ENCODE results near the gene TNS2. TPM values are rescaled to one million over a fixed set of nuclear protein-coding genes. Genes with fewer than 3 reads are reported as not detected.

TNS2 gene
- total and polyA plus RNA-seq, 2 donors (not counting 1 experiment from before 2014, with no cell fraction given): 0.60 to 1.3 TPM

DNA sequence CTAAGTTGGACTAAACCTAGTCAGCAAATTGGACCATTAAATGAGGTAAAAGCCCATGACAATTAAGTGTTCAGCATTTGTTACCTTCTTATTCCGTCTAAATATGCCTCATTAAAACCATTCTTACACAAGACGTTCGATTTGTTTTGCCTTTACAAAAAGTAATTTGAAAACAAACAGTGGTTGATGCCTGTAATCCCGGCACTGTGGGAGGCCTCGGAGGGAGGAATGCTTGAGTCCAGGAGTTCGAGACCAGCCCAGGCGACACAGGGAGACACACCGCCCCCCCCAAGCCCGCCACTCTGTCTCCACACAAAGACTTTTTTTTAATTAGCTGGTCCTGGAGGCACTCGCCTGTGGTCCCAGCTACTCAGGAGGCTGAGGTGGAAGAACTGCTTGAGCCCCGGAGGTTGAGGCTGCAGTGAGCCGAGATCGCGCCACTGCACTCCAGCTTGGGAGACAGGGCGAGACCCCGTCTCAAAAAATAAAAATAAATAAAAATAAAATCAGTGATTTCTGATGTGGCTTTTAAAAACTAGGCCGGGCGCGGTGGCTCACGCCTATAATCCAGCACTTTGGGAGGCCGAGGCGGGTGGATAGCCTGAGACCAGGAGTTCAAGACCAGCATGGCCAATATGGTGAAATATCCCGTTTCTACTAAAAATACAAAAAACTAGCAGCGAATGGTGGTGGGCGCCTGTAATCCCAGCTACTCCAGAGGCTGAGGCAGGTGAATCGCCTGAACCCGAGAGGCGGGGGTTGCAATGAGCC lies 44.5 kb upstream of the TNS2 start:
- DNase-seq: peak; percentile 27
- H4K20me1 ChIP-seq (ENCODE audit: control insufficient read depth, insufficient read depth, low read length, poor library complexity, severe bottlenecking): peaks cover 40% of the 10 kb centered on the region
- peak overlapping the region; percentile 64 to 100 (median 82) for H3K4me3 ChIP-seq (ENCODE audit: control extremely low read depth in 1 of 5, extremely low read depth in 1 of 5, insufficient read depth in 1 of 5, low read depth in 2 of 5, low read length in 4 of 5)
- H3K79me2 ChIP-seq (ENCODE audit: control insufficient read depth, insufficient read depth, low read length): peaks cover 45% of the 10 kb centered on the region
- H3K4me3 Mint-ChIP-seq: peak overlapping the region; percentile 98
- H3K36me3 ChIP-seq (replicated peaks in 1 of 2; ENCODE audit: control extremely low read depth in 1 of 2, control insufficient read depth in 1 of 2, extremely low read depth in 1 of 2, insufficient read depth in 2 of 2, low read length in 1 of 2): peaks cover 0 to 8% of the 10 kb centered on the region in 2 experiments
- no peaks in the 10 kb centered on the region for H3K9me3 Mint-ChIP-seq (ENCODE audit: insufficient read depth)
- intact Hi-C loops (cut with micrococcal nuclease): loop anchor here (5.0 to 10.0 kb wide), 4 partner anchors 672 to 1788 kb away; partner anchors contain the start of genes ACVR1B, ATP5MC2, CISTR and POU6F1
- H3K9me3 ChIP-seq (ENCODE audit: control extremely low read depth in 1 of 3, control insufficient read depth in 2 of 3, insufficient read depth in 1 of 3, low read length in 2 of 3): no peaks in the 10 kb centered on the region
- peak overlapping the region; percentile 77 for H3K4me2 ChIP-seq (replicated peaks; ENCODE audit: low read depth, low read length, poor library complexity, severe bottlenecking)
- 31% methylated on average over 18 of the region's 28 CpGs for WGBS (ENCODE audit: insufficient coverage)
- TF ChIP-seq, protein P1, sequence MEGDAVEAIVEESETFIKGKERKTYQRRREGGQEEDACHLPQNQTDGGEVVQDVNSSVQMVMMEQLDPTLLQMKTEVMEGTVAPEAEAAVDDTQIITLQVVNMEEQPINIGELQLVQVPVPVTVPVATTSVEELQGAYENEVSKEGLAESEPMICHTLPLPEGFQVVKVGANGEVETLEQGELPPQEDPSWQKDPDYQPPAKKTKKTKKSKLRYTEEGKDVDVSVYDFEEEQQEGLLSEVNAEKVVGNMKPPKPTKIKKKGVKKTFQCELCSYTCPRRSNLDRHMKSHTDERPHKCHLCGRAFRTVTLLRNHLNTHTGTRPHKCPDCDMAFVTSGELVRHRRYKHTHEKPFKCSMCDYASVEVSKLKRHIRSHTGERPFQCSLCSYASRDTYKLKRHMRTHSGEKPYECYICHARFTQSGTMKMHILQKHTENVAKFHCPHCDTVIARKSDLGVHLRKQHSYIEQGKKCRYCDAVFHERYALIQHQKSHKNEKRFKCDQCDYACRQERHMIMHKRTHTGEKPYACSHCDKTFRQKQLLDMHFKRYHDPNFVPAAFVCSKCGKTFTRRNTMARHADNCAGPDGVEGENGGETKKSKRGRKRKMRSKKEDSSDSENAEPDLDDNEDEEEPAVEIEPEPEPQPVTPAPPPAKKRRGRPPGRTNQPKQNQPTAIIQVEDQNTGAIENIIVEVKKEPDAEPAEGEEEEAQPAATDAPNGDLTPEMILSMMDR (IDR thresholded peaks at IDR 0.05): no peak
- TF ChIP-seq EZH2 (IDR thresholded peaks at IDR 0.05; ENCODE audit: borderline replicate concordance, insufficient read depth, low read depth, low read length, poor library complexity, severe bottlenecking): no peak
- H2AFZ ChIP-seq (ENCODE audit: insufficient read depth, low read depth, low read length, poor library complexity, severe bottlenecking): peak overlapping the region; percentile 92
- CTCF ChIA-PET: interaction anchor here (0.6 to 1.6 kb wide), 11 partner anchors 21 to 1353 kb away, joined by 3 to 4 read pairs (median 3); partner anchors contain the start of gene SPRYD3
- H3K9ac ChIP-seq (ENCODE audit: low read length): peak overlapping the region; percentile 76
- peaks cover 40% of the 10 kb centered on the region for H3K4me1 Mint-ChIP-seq
- no peaks in the 10 kb centered on the region for H3K27me3 Mint-ChIP-seq
- no peak for ATAC-seq (ENCODE audit: low read depth)
- POLR2A ChIA-PET: interaction anchor here (0.7 to 1.0 kb wide), 3 partner anchors 74 to 748 kb away, joined by 3 to 7 read pairs (median 4); partner anchors contain the start of genes CSAD, SPRYD3 and ZNF740
- peak overlapping the region; percentile 98 for H3K27ac Mint-ChIP-seq
- no peaks in the 10 kb centered on the region for H3K27me3 ChIP-seq (replicated peaks in 1 of 4; ENCODE audit: control extremely low read depth in 1 of 4, control insufficient read depth in 3 of 4, insufficient read depth in 4 of 4, low read length in 3 of 4)
- peak overlapping the region; percentile 79 to 92 for H3K27ac ChIP-seq (ENCODE audit: low read length in 2 of 2)
- H3K4me1 ChIP-seq (ENCODE audit: control insufficient read depth in 2 of 2, insufficient read depth in 2 of 2, low read length in 2 of 2): peaks cover 38 to 39% of the 10 kb centered on the region in 2 donors
